DND-41 (cell line): ENCODE measurements around the gene CNTRL.

Source experiments
- ATAC-seq: fragments of 200-7000 bp; cut with Tn5 transposase; 3 replicates; pipeline ENCODE4 v1.9.1; 2021; ENCODE audit warnings: low read depth; ENCODE audit not compliant: insufficient read depth
- DNase-seq: peaks from one replicate; pipeline ENCODE4 v3.0.0-alpha.2; 2020
- H2AFZ ChIP-seq: 2 replicates; pipeline ENCODE4 v1.6.0; 2012; ENCODE audit warnings: low read depth, low read length
- H3K27ac ChIP-seq: 2 replicates; pipeline ENCODE4 v1.5.1; 2012; ENCODE audit warnings: low read length, inconsistent platforms
- H3K27me3 ChIP-seq: fragments of 200-600 bp; sonication (generic); 2 replicates; pipeline ENCODE4 v1.6.0; 2012; ENCODE audit warnings: low read length, mild to moderate bottlenecking, inconsistent platforms; ENCODE audit not compliant: insufficient read depth, poor library complexity
- H3K36me3 ChIP-seq: 2 replicates; pipeline ENCODE4 v1.5.1; 2012; ENCODE audit warnings: low read length, inconsistent platforms; ENCODE audit not compliant: insufficient read depth
- H3K4me1 ChIP-seq: 2 replicates; pipeline ENCODE4 v1.5.1; 2012; ENCODE audit warnings: mild to moderate bottlenecking, low read length; ENCODE audit not compliant: insufficient read depth
- H3K4me2 ChIP-seq: 2 replicates; pipeline ENCODE4 v1.6.0; 2012; ENCODE audit warnings: mild to moderate bottlenecking, moderate library complexity, low read length, inconsistent platforms; ENCODE audit not compliant: insufficient read depth
- H3K4me3 ChIP-seq, 2 experiments: fragments of 200-600 bp in 1 of 2; shearing (Covaris generic) in 1 of 2; 2 replicates each; pipeline ENCODE4 v1.5.1; 2012 to 2016; ENCODE audit warnings: inconsistent platforms in 2 of 2, low read length in 2 of 2, mild to moderate bottlenecking in 2 of 2, low read depth in 1 of 2, moderate library complexity in 1 of 2
- H3K79me2 ChIP-seq: 2 replicates; pipeline ENCODE4 v1.6.0; 2012; ENCODE audit warnings: low read length, inconsistent platforms; ENCODE audit not compliant: insufficient read depth
- H3K9ac ChIP-seq: 2 replicates; pipeline ENCODE4 v1.6.0; 2012; ENCODE audit warnings: low read depth, mild to moderate bottlenecking, inconsistent platforms, low read length, moderate library complexity
- H3K9me3 ChIP-seq: 2 replicates; pipeline ENCODE4 v1.5.1; 2012; ENCODE audit warnings: low read length, moderate library complexity, mild to moderate bottlenecking, inconsistent platforms; ENCODE audit not compliant: insufficient read depth, severe bottlenecking
- H4K20me1 ChIP-seq: 2 replicates; pipeline ENCODE4 v1.6.0; 2012; ENCODE audit warnings: low read length; ENCODE audit not compliant: insufficient read depth
- EZH2 ChIP-seq: IDR thresholded peaks from 3 replicates; pipeline ENCODE4 v1.6.1; 2012; ENCODE audit warnings: borderline replicate concordance, low read depth, mild to moderate bottlenecking, moderate library complexity, low read length, inconsistent platforms; ENCODE audit not compliant: severe bottlenecking
- TF ChIP-seq, protein P1 (sequence below): IDR thresholded peaks from 2 replicates; pipeline ENCODE4 v1.5.1; 2012; ENCODE audit warnings: borderline replicate concordance, low read length, moderate library complexity, mild to moderate bottlenecking; ENCODE audit not compliant: poor library complexity, severe bottlenecking; ENCODE audit errors: extremely low read depth

CNTRL gene

GRCh38 chr9:121194730-121195129 lies 120.0 kb downstream of the CNTRL start:
- H3K27ac ChIP-seq, result no peak overlapping the region
- DNase-seq (no peak), ATAC-seq (no peak)
- TF ChIP-seq, protein P1, sequence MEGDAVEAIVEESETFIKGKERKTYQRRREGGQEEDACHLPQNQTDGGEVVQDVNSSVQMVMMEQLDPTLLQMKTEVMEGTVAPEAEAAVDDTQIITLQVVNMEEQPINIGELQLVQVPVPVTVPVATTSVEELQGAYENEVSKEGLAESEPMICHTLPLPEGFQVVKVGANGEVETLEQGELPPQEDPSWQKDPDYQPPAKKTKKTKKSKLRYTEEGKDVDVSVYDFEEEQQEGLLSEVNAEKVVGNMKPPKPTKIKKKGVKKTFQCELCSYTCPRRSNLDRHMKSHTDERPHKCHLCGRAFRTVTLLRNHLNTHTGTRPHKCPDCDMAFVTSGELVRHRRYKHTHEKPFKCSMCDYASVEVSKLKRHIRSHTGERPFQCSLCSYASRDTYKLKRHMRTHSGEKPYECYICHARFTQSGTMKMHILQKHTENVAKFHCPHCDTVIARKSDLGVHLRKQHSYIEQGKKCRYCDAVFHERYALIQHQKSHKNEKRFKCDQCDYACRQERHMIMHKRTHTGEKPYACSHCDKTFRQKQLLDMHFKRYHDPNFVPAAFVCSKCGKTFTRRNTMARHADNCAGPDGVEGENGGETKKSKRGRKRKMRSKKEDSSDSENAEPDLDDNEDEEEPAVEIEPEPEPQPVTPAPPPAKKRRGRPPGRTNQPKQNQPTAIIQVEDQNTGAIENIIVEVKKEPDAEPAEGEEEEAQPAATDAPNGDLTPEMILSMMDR, result no peak
- H3K79me2 ChIP-seq, result peaks cover 100% of the 10 kb centered on the region
- H3K4me1 ChIP-seq, result peaks cover 25% of the 10 kb centered on the region
- H3K27me3 ChIP-seq, result no peaks in the 10 kb centered on the region
- no peak overlapping the region for H3K9ac ChIP-seq
- H2AFZ ChIP-seq, result no peak overlapping the region
- no peaks in the 10 kb centered on the region for H3K9me3 ChIP-seq
- no peak overlapping the region for H3K4me3 ChIP-seq
- H3K36me3 ChIP-seq, result no peaks in the 10 kb centered on the region; the same call in 1 of the 2 replicates
- H4K20me1 ChIP-seq, result peaks cover 64% of the 10 kb centered on the region
- no peak overlapping the region for H3K4me2 ChIP-seq

DNA sequence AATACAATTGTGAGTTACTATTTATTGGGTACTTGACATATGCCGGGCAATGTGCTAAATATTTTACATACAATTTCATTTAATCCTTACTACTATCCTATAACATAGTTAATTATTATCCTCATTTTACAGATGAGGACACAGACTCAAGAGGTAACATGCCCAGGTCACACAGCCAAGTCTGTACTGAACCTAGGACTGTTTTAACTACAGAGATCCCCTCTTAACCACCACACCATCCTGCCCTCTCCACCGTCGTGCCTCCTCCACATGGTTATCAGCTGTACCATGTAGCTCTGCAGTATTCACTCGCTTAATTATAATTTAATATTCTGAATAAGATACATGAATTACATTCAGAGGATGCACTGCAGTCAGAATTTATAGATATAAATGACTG lies 121.6 kb downstream of the CNTRL start:
- Histone ChIP-seq H2AFZ (no peak overlapping the region), H3K79me2 (peaks cover 100% of the 10 kb centered on the region), H3K27ac (no peak overlapping the region), H3K27me3 (no peaks in the 10 kb centered on the region), H3K4me1 (peaks cover 36% of the 10 kb centered on the region), H3K4me2 (peak overlapping the region; percentile 96; the same call in 1 of the 2 replicates), H3K9me3 (no peaks in the 10 kb centered on the region), H4K20me1 (peaks cover 76% of the 10 kb centered on the region), H3K9ac (no peak overlapping the region), H3K36me3 (no peaks in the 10 kb centered on the region; the same call in 1 of the 2 replicates), H3K4me3 (no peak overlapping the region)
- no peak for ATAC-seq
- no peak for DNase-seq
- TF ChIP-seq, protein P1, result no peak
- no peak for TF ChIP-seq EZH2

DNA sequence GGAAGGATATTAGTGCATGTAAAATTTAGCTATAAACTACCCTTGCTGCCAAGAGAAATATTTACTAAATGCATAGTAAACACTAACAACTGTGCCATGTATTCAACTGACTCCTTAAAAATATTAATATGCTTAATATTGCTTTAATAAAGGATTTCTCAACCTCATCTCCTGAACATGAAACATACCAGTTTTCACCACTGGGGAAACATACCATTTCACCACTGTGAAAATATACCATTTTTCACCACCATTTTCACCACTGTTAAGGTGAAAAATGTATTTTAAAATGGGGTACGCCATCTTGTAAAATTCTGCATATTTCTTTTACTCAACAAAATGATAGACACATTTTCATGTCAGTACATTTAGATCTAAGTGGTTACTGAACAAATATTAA lies 122.4 kb downstream of the CNTRL start:
- no peak overlapping the region for H3K27ac ChIP-seq
- no peak for TF ChIP-seq EZH2
- TF ChIP-seq, protein P1, result no peak
- H3K9ac ChIP-seq, result no peak overlapping the region
- peaks cover 72% of the 10 kb centered on the region for H4K20me1 ChIP-seq
- ATAC-seq (no peak), DNase-seq (no peak)
- H3K27me3 ChIP-seq, result no peaks in the 10 kb centered on the region
- H3K36me3 ChIP-seq, result no peaks in the 10 kb centered on the region; the same call in 1 of the 2 replicates
- no peaks in the 10 kb centered on the region for H3K9me3 ChIP-seq
- no peak overlapping the region for H3K4me3 ChIP-seq
- peaks cover 98% of the 10 kb centered on the region for H3K79me2 ChIP-seq
- no peak overlapping the region for H2AFZ ChIP-seq
- peak overlapping the region; percentile 96; the same call in 1 of the 2 replicates for H3K4me2 ChIP-seq
- H3K4me1 ChIP-seq, result peaks cover 38% of the 10 kb centered on the region
